Sigmoid colon (tissue), 3 donors: Measurements from ENCODE around the gene PPM1G.

Experiments used
- CTCF ChIP-seq, 4 experiments: fragments of 450-650 bp in 3 of 4; fragments of 200-600 bp in 1 of 4; IDR thresholded peaks; one replicate each; pipeline ENCODE4 v1.5.1; 2016 to 2019; ENCODE audit warnings: antibody characterized with exemption in 4 of 4, mild to moderate bottlenecking in 3 of 4, moderate library complexity in 2 of 4
- POLR2A ChIP-seq, 2 donors: fragments of 450-650 bp; IDR thresholded peaks; one replicate each; pipeline ENCODE4 v1.6.1; 2016; ENCODE audit warnings: antibody characterized with exemption in 2 of 2, mild to moderate bottlenecking in 2 of 2, moderate library complexity in 2 of 2

DNA sequence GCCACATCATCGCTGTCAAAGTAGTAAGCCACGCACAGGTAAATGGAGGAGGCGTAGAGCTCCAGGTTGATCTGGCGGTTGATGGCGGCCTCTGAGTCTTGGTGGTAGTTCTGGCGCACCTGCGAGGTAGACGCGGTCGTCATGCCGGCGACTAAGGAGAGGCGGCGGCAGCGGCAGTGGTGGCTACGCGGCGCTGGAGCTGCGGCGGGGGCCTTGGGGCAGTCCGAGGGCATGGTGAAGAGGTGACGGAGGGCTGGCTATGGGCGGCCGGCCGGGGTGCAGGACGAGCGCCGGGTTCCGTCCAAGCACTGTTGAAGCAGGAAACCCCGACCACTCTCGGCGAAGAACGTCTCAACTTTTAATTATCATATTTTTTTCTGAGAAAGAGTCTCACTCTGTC is 16.2 kb downstream of the PPM1G start:
- TF ChIP-seq POLR2A (IDR thresholded peaks at IDR 0.05) (no peak), CTCF (IDR thresholded peaks at IDR 0.05) (no peak)
